HG02970 (cell line): ENCODE data around the gene GEMIN7.

Experiments
- ATAC-seq: cut with Tn5 transposase; IDR thresholded peaks from one replicate; pipeline ENCODE4 v1.9.1; 2021; ENCODE audit warnings: mild to moderate bottlenecking, moderate library complexity, moderate number of reproducible peaks; ENCODE audit not compliant: unreplicated experiment, low FRiP score

GEMIN7 gene

DNA sequence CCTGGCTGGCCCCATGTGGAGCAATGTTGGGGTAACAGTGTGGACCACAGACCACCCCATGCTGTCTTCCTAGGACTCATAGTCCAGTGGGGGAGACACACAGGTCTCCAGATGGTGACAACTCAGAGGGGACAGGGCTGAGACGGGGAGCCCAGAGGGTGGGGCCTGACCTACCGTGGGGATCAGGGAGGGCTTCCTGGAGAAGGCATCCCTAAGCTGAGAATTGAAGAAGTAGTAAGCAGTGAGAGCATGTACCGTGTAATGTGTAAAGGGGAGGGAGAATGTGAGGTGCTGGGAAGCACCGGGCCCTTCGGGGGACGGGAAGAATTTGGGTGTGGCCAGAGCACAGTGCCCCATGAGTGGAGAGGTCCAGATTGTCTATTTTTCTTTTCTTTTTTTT lies 45.0 kb downstream of the GEMIN7 start:
- ATAC-seq, result no peak

DNA sequence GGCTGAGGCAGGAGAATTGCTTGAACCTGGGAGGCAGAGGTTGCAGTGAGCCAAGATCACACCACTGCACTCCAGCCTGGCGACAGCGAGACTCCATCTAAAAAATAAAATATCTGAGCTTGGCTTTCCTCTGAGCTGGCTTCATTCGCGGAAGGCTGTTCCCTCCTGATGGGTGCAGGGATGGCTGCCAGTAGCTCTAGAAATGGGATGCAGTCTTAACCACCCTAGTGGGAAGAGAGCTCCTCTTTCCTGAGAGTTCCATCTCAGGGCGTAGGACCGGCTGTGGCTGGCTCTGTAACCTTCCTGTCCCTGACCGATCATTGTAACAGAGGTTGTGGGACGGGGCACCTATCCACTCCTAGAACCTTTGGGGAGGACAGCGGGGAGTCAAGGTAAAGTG lies 46.3 kb downstream of the GEMIN7 start:
- no peak for ATAC-seq

DNA sequence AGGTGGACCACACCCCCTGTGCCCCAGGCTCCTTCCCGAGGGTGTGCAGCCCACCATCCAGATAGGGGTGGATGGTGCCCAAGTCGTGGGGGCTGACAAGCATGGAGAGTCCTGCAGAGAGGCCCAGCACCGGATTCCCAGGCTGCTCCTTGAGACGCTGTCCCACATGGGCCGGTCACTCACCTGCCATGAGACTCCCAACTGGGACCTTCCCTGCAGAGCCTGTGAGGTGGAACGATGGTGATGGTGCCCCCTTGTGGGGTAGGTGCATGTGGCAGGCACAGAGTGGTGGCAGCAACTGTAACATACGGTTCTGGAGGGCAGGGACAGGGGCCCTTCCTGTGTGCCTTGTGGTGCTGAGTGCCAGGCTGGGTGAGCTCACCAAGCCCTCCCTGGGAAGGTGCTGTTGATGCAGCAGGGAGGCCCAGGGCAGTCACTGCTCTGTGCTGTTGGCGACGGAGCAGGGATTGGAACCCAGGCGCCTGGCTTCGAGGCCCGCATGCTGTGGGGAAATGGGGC lies 47.0 kb downstream of the GEMIN7 start:
- ATAC-seq, result no peak

DNA sequence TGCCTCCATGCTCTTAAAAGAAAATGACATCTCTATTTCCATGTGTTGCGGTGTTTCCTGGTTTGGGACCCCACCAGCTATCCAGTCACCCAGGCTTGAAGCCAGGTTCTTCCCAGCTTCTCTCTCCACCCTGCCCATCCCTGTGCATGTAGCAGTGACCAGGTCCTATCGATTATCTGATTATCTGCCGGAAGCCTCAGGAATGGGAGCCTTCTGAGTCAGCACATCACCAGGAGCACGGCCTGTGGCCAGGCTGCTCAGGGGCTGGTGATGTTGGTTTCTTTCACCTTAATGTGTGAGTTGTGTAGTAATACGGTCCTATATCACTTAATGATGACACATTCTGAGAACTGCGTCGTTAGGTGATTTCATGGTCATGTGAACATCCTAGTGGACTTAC lies 47.6 kb downstream of the GEMIN7 start:
- ATAC-seq, result no peak

DNA sequence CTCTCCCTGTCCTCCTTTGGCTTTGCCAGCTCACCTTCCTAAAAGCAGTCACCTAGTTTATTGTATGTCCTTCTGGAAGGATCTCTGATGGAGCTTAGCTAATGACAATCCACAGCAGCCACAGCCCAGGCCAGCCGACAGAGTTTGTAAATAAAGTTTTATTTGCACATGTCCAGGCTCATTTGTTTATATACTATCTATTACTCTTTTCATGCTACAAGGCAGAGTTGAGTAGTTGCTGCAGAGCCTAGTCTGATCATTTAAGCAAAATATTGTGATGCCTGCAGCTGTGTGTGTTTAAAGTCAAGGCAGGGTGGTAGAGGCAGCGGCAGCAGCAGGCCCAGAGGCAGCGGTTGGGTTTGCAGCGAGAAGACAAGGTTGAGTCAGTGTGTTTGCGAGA lies 49.1 kb downstream of the GEMIN7 start:
- ATAC-seq, result no peak

DNA sequence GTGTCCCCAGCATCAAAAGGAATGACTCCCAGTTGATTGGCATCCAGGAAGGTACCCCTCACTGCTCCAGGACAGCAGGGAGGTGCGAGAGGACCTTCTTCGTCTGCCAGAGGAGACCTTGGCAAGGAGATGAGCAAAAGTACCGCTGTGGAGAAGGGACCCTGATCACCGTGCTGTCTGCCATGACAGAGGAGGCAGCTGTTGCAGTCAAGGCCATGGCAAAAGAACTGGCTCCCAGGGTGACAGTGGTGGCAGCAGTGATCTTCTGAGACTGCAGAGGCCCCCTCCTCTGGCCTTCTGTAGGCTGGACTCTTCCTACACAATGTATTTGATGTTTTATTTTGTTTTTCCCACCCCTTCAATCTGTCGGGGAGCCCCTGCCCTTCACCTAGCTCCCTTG lies 49.7 kb downstream of the GEMIN7 start:
- ATAC-seq, result no peak

DNA sequence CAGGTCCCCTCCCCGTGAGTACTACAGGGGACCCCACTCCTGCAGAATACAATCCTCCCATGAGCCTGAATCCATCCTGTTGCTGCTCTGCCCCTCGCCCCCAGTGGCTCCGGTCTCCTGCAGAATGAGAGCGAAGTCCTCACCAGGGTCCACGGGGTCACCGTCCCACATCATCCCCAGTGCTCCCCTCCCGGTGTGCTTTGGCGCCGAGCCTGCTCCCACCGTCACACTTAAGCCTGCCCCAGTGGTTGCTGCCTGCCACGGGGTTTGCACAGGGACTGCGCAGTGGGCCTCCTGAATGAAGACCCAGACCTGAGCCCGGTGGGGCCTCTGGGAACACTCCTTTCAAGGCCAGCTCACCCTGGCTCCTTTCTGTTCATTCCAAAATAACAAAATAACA lies 51.2 kb downstream of the GEMIN7 start:
- ATAC-seq, result no peak

DNA sequence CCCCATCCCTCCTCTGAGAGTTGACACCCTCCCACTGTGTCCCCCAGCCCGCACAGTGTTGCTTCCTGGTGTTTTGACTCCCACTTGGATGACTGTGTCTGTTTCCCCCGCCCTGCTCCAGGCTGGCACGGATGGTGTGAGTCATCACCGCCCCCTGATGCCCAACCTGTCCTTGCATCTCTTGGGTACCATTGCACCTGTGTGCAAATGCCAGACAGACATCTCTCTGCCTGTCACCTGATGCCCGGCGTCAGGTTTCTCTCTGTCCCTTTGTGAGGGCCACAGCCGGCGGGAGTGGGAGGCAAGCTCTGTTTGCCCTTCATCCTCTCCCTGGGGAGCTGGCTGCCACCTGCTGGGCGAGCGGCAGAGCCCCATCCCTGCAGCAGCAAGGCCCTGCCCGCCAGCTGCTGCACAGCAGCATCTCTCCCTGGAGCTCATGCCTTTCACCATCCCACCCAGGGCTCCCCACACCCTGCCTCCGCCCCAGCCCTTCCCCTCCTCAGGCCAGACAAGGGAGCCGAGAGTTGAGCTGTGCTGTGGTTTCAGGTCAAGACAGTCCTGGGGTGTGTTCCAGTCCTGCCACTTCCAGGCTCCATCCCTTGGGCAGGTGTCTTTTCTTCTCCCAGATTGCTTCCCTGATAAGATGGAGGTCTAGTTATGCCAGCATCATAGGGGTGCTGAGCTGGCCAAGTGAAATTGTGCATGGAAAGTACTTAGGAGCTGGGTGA lies 52.0 kb downstream of the GEMIN7 start:
- no peak for ATAC-seq

DNA sequence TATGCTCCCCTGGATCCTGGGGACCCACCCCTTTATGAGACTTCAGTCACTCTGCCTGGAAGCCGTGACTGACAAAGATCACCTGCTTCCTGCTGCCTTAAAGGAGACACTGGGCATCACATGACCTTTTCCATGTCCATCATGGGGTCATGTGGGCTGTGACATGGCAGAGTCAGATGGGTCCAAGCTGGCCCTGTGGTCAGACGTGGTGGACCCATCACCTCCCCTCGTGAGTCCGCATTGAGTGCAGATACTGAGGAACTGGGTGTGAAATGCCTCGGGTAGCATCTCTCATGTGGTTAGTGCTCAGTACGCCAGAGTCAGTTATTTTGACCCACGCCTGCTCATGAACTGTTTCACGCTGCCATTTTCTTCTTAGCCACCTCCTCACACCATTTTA lies 54.6 kb downstream of the GEMIN7 start:
- no peak for ATAC-seq

DNA sequence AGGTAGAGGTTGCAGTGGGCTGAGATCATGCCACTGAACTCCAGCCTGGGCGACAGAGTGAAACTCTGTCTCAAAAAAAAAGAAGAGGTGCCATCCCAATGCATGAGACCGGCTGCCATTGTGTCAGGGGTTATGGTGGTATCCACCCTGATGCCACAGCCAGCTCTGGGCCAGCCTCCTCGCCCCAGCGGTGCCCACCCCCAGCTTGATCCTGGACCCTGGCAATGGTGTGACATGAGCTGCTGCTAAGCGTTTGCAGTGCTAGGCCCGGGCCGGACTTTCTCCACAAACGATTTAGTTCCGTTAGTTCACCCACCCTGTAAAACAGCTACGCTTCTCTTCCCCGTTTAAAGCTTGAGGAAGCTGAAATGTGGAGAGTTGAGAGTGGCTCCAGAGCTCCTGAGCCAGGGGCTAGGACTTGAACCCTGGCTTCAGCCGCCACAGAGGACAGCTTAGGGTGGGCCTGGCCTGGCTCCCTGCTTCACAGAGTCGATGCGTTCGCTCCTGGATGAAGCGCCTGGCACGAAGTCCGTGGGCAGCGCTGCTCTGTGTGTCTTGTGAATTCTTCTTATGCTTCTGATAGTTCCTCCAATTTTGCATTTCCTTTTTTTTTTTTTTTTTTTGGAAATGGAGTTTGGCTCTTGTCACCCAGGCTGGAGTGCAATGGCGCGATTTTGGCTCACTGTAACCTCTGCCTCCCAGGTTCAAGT lies 56.3 kb downstream of the GEMIN7 start:
- ATAC-seq, result no peak

DNA sequence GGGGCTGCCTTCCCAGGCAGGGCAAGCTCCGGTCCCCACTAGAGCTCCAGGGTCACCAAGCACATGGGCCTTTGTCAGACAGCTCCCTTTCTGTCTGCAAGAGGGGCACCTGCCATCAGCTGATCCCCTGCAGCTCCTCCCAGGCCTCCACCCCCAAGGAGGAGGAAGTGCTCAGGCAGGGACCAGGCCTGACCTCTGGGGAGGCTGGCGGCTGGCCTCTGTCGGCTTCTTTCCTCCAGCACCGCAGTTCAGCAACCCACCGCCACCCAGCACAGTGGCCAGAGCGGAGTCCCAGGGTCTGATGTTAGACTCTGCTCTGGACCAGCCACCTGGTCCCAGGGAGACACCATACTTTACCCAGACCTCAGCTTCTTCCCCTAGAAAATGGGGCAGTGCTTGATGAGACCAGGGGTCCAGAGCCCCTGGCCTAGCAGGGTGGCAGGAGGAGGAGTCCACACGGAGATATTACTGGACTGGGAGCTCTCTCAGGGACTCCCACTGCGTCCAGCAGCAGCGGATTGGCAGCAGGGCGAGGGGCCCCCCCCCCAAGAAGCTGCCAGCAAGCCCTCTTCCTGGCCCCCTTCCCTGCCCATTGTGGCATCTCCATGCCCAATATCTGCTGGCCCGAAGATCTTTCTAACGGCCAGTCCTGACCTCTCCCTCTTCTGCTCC lies 57.6 kb downstream of the GEMIN7 start:
- peak; percentile 9 for ATAC-seq

DNA sequence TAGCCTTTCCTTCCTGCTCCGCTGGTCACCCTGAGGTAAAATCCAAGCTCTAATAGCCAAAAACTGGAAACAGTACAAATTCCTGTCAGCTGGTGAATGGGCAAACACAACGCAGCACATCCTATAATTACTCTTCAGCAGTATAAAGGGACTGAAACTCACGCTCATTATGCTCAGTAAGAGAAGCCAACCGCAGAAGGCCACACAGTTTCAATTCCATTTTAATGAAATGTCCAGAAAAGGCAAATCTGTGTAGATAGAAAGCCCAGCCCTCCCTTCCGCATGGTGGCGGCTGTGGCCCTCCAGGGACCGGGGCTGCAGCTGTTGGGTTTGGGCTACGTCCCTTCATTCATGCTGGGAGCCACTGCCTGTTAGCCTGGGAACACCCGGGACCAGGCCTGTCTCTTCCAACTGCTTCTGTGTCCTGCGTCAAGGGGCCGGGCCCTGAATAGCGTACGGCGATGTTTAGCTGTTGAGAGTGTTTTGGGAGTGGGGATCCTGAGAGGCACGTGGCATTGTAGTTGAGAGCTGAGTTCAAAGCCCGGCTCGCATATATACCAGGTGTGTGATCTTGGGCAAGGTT lies 58.2 kb downstream of the GEMIN7 start:
- peak; percentile 54 for ATAC-seq

DNA sequence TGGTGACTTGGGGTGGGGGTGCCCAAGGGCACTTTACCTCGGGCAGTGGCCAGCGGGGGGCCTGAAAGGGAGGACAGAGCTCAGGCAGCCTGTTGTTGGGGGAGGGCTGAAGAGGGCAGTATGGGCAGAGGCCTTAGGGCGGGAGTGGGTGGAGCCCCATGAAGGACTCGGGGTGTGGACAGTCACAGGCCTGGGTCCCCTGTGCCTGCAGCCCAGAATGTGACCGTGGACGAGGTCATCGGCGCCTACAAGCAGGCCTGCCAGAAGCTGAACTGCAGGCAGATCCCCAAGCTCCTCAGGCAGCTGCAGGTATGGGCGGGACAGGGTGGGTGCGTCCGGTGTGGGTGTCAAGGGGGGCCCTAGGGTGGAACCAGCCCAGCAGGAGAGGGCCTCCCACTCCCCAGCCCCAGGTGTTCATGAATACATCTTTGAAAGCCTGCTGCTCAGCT lies 59.3 kb downstream of the GEMIN7 start:
- no peak for ATAC-seq

DNA sequence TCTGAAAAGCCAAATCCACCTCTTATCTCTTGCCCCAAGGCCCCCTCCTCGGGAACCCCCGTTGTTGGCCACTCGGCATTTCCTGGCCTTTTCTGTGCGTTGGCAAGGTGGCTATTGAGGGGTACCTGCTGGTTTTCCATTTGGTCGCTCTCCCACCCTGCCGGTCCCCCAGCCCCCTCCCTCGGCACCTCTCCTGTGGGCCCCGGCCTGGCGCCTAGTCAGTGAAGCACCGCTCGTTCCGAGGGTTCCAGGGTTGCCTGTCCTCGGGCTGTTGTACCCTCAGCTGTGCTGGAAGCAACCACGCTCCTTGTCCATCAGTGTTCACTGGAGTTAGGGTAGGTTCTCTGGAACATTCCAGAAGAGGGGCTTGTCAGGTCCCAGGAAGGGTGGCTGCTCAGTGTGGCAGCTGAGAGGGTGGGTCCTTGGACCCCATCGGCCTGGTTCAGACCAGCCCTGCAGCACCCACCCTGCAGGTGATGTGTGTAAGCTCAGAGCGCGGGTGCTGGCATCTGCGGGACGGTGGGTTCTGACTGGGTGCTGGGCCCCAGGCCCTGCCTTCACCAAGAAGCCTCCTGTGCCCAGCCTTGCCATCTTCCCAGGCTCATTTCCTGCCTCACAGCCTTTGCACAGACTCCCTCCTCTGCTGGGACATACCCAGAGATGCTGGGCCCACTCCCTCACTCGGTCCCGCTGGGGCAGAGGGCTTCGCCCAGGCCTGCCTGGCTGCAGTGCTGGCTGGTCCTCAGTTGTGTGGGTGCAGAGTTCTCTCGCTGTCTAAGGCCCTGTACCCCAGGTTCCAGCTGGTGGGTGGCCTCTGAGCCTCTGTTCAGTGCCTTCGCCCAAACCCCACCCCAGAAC lies 60.5 kb downstream of the GEMIN7 start:
- ATAC-seq, result no peak

DNA sequence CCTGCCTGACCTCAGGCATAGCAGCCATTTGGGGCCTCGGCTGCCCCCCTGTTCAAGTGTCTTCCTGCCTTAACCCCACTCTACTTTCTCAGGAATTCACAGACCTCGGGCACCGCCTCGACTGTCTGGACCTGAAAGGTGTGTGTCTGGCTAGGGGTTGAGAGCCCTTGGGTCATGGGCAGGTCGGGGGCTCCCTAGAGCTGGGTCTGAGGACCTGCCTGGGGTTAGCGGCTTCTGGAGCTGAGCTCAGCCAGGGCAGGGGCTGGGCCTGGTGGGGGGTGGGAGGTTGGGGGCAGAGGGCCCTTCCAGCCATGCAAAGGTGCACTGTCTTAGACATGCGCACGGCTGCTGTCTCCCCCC lies 61.1 kb downstream of the GEMIN7 start:
- no peak for ATAC-seq

DNA sequence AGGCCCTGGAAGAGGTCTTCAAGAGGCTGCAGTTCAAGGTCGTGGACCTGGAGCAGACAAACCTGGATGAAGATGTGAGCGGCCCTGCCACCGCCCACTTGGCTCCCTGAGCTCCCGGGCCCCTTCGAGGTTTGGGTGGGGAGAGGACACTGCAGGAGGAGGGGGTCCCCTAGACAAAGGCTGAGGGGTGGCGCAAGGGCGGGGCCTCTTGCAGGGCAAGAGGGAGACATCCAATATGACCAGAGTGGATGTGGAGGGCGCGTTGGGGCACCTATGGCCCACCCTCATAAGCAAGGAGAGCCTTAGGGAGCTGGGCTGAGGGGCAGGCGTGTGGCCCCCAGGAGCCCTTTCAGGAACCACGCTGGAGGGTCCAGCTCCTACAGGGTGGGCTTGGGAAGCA lies 61.5 kb downstream of the GEMIN7 start:
- no peak for ATAC-seq
